GM12875 (cell line): ENCODE data around the gene ARL2BP.
"Not testable (repeated sequence)": the region's sequence is repeated elsewhere in the genome, so short reads cannot be mapped to it uniquely, and the experiment has no call there.

Source experiments
- H3K4me3 ChIP-seq: one replicate; pipeline ENCODE4 v1.5.1; 2011; ENCODE audit warnings: low read depth, low read length, control low read depth
- CTCF ChIP-seq: IDR thresholded peaks from 2 replicates; pipeline ENCODE4 v1.5.1; 2011; ENCODE audit warnings: low read depth, mild to moderate bottlenecking, control low read depth, inconsistent platforms, low read length, moderate library complexity, borderline replicate concordance; ENCODE audit not compliant: insufficient read depth

The ARL2BP gene

GRCh38 chr16:57264381-57264780 lies 19.3 kb downstream of the ARL2BP start:
- no peak overlapping the region for H3K4me3 ChIP-seq
- TF ChIP-seq CTCF, result no peak

GRCh38 chr16:57264950-57265371 lies 19.9 kb downstream of the ARL2BP start:
- H3K4me3 ChIP-seq, result no peak overlapping the region
- TF ChIP-seq CTCF, result no peak

GRCh38 chr16:57265850-57266530 lies 20.9 kb downstream of the ARL2BP start:
- no peak for TF ChIP-seq CTCF
- H3K4me3 ChIP-seq, result no peak overlapping the region

- no peak for TF ChIP-seq CTCF
- no peak overlapping the region for H3K4me3 ChIP-seq
These were observed 21.6 kb downstream of the ARL2BP start for GRCh38 chr16:57266531-57267260.

- H3K4me3 ChIP-seq, result not testable (repeated sequence)
These were observed 22.3 kb downstream of the ARL2BP start for GRCh38 chr16:57267343-57267742.

GRCh38 chr16:57268804-57269800 lies 24.0 kb downstream of the ARL2BP start:
- TF ChIP-seq CTCF, result no peak
- H3K4me3 ChIP-seq, result no peak overlapping the region
